ENCODE measurements around the gene ZCWPW1. TPM values are rescaled to one million over a fixed set of nuclear protein-coding genes. Genes with fewer than 3 reads are reported as not detected.
"Not testable (repeated sequence)": the region's sequence is repeated elsewhere in the genome, so short reads cannot be mapped to it uniquely, and the experiment has no call there.

The ZCWPW1 gene
- total and polyA plus RNA-seq, 2 donors = 4.8 to 33.9 TPM

GRCh38 chr7:100367676-100368613 lies 60.6 kb downstream of the ZCWPW1 start:
- WGBS = 84% methylated on average over 12 of the region's 12 CpGs
- peaks cover 22 to 25% of the 10 kb centered on the region in 2 donors for H3K36me3 ChIP-seq (ENCODE audit: control insufficient read depth in 2 of 2, insufficient read depth in 2 of 2, low read length in 1 of 2)
- no peaks in the 10 kb centered on the region for H3K9me3 ChIP-seq (ENCODE audit: control insufficient read depth in 2 of 2, insufficient read depth in 1 of 2, low read length in 1 of 2)
- no peak overlapping the region for H3K4me3 ChIP-seq (ENCODE audit: low read length in 2 of 2)
- peaks cover 0 to 40% of the 10 kb centered on the region in 2 donors for H3K4me1 ChIP-seq (ENCODE audit: control insufficient read depth in 2 of 2, insufficient read depth in 2 of 2, low read length in 2 of 2)
- H3K27me3 ChIP-seq (ENCODE audit: control insufficient read depth in 2 of 2, insufficient read depth in 1 of 2, low read length in 1 of 2) = no peaks in the 10 kb centered on the region
- DNase-seq (ENCODE audit: low read depth in 6 of 9, low spot score in 9 of 9) = no peak
- H3K27ac ChIP-seq (ENCODE audit: low read depth in 1 of 2, low read length in 1 of 2) = peak overlapping the region; percentile 46 to 61

DNA sequence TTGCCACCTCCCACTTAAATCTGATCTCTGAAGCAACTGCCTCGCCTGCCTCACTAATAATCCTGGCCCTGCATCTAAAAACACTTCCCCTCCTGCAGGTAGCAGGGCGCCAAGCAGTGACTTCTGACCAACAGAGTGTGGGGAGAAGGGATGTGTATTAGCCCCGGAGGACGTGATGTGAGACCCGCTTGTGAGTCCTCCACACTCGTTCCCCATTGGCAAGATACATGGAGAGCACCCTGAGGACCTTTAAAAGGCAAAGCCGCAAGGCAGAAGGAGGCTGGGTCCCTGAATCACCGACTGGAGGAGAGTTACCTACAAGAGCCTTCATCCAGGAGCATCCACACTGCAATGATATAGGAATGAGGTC lies 61.3 kb downstream of the ZCWPW1 start:
- DNase-seq (ENCODE audit: low read depth in 6 of 9, low spot score in 9 of 9) = no peak
- no peaks in the 10 kb centered on the region for H3K9me3 ChIP-seq (ENCODE audit: control insufficient read depth in 2 of 2, insufficient read depth in 1 of 2, low read length in 1 of 2)
- peaks cover 28 to 31% of the 10 kb centered on the region in 2 donors for H3K36me3 ChIP-seq (ENCODE audit: control insufficient read depth in 2 of 2, insufficient read depth in 2 of 2, low read length in 1 of 2)
- WGBS = 98% methylated on average over 8 of the region's 8 CpGs
- no peak overlapping the region for H3K4me3 ChIP-seq (ENCODE audit: low read length in 2 of 2)
- no peaks in the 10 kb centered on the region for H3K27me3 ChIP-seq (ENCODE audit: control insufficient read depth in 2 of 2, insufficient read depth in 1 of 2, low read length in 1 of 2)
- H3K4me1 ChIP-seq (ENCODE audit: control insufficient read depth in 2 of 2, insufficient read depth in 2 of 2, low read length in 2 of 2) = peaks cover 0 to 33% of the 10 kb centered on the region in 2 donors
- no peak overlapping the region for H3K27ac ChIP-seq (ENCODE audit: low read depth in 1 of 2, low read length in 1 of 2)

GRCh38 chr7:100366411-100367250 lies 61.9 kb downstream of the ZCWPW1 start:
- Histone ChIP-seq H3K4me3 (ENCODE audit: low read length in 2 of 2) (no peak overlapping the region), H3K27ac (ENCODE audit: low read depth in 1 of 2, low read length in 1 of 2) (no peak overlapping the region), H3K4me1 (ENCODE audit: control insufficient read depth in 2 of 2, insufficient read depth in 2 of 2, low read length in 2 of 2) (peaks cover 0 to 27% of the 10 kb centered on the region in 2 donors), H3K27me3 (ENCODE audit: control insufficient read depth in 2 of 2, insufficient read depth in 1 of 2, low read length in 1 of 2) (no peaks in the 10 kb centered on the region), H3K36me3 (ENCODE audit: control insufficient read depth in 2 of 2, insufficient read depth in 2 of 2, low read length in 1 of 2) (peaks cover 35% of the 10 kb centered on the region in 2 donors), H3K9me3 (ENCODE audit: control insufficient read depth in 2 of 2, insufficient read depth in 1 of 2, low read length in 1 of 2) (no peaks in the 10 kb centered on the region)
- WGBS = 59% methylated on average over 16 of the region's 16 CpGs
- no peak for DNase-seq (ENCODE audit: low read depth in 6 of 9, low spot score in 9 of 9)

DNA sequence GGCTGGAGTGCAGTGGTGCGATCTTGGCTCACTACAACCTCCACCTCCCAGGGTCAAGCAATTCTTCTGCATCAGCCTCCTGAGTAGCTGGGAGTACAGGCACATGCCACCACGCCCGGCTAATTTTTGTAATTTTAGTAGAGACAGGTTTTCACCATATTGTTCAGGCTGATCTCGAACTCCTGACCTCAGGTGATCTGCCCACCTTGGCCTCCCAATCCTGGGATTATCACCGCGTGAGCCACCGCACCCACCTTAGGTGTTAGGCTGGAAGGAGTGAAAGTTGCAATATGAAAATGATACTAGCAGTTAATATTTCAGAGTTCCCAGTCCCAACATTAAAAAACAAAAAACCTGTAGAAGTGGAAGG lies 62.5 kb downstream of the ZCWPW1 start:
- H3K27me3 ChIP-seq (ENCODE audit: control insufficient read depth in 2 of 2, insufficient read depth in 1 of 2, low read length in 1 of 2); H3K4me3 ChIP-seq (ENCODE audit: low read length in 2 of 2); H3K27ac ChIP-seq (ENCODE audit: low read depth in 1 of 2, low read length in 1 of 2); DNase-seq (ENCODE audit: low read depth in 6 of 9, low spot score in 9 of 9); H3K9me3 ChIP-seq (ENCODE audit: control insufficient read depth in 2 of 2, insufficient read depth in 1 of 2, low read length in 1 of 2): not testable (repeated sequence)
- Histone ChIP-seq H3K36me3 (ENCODE audit: control insufficient read depth in 2 of 2, insufficient read depth in 2 of 2, low read length in 1 of 2) (peaks cover 40 to 41% of the 10 kb centered on the region in 2 donors), H3K4me1 (ENCODE audit: control insufficient read depth in 2 of 2, insufficient read depth in 2 of 2, low read length in 2 of 2) (peaks cover 0 to 25% of the 10 kb centered on the region in 2 donors)
- 96% methylated on average over 7 of the region's 7 CpGs for WGBS

GRCh38 chr7:100364480-100364879 lies 64.0 kb downstream of the ZCWPW1 start:
- DNase-seq (ENCODE audit: low read depth in 6 of 9, low spot score in 9 of 9) = no peak
- peaks cover 53 to 55% of the 10 kb centered on the region in 2 donors for H3K36me3 ChIP-seq (ENCODE audit: control insufficient read depth in 2 of 2, insufficient read depth in 2 of 2, low read length in 1 of 2)

GRCh38 chr7:100363797-100364196 lies 64.7 kb downstream of the ZCWPW1 start:
- H3K27me3 ChIP-seq (ENCODE audit: control insufficient read depth in 2 of 2, insufficient read depth in 1 of 2, low read length in 1 of 2); H3K27ac ChIP-seq (ENCODE audit: low read depth in 1 of 2, low read length in 1 of 2); DNase-seq (ENCODE audit: low read depth in 6 of 9, low spot score in 9 of 9); H3K4me3 ChIP-seq (ENCODE audit: low read length in 2 of 2); H3K9me3 ChIP-seq (ENCODE audit: control insufficient read depth in 2 of 2, insufficient read depth in 1 of 2, low read length in 1 of 2): not testable (repeated sequence)
- WGBS = 97% methylated on average over 7 of the region's 7 CpGs
- H3K36me3 ChIP-seq (ENCODE audit: control insufficient read depth in 2 of 2, insufficient read depth in 2 of 2, low read length in 1 of 2) = peaks cover 58 to 60% of the 10 kb centered on the region in 2 donors
- peaks cover 0 to 18% of the 10 kb centered on the region in 2 donors for H3K4me1 ChIP-seq (ENCODE audit: control insufficient read depth in 2 of 2, insufficient read depth in 2 of 2, low read length in 2 of 2)

More at GRCh38 chr7:100364480-100364879, 64.0 kb downstream of the ZCWPW1 start:
- H3K27me3 ChIP-seq (ENCODE audit: control insufficient read depth in 2 of 2, insufficient read depth in 1 of 2, low read length in 1 of 2) = no peaks in the 10 kb centered on the region
- no peaks in the 10 kb centered on the region for H3K9me3 ChIP-seq (ENCODE audit: control insufficient read depth in 2 of 2, insufficient read depth in 1 of 2, low read length in 1 of 2)
- H3K4me1 ChIP-seq (ENCODE audit: control insufficient read depth in 2 of 2, insufficient read depth in 2 of 2, low read length in 2 of 2) = peaks cover 0 to 25% of the 10 kb centered on the region in 2 donors
- H3K27ac ChIP-seq (ENCODE audit: low read depth in 1 of 2, low read length in 1 of 2) = no peak overlapping the region
- no peak overlapping the region for H3K4me3 ChIP-seq (ENCODE audit: low read length in 2 of 2)
- 98% methylated on average over 6 of the region's 6 CpGs for WGBS

DNA sequence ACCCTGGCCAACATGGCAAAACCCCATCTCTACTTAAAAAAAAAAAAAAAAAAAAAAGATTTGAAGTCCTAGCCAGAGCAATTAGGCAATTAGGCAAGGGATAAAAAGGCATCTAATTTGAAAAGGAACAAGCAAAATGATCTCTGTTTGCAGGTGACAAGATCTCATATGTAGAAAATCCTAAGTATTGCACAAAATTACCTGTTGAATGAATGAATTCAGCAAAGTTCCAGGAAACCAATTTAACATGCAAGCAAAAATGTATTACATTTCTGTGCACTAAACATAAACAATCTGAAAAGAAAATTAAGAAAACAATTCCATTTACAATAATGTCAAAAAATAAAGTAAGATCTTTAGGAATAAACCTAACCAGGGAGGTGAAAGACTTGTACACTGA lies 65.4 kb downstream of the ZCWPW1 start:
- H3K9me3 ChIP-seq (ENCODE audit: control insufficient read depth in 2 of 2, insufficient read depth in 1 of 2, low read length in 1 of 2) = peaks cover 0 to 2% of the 10 kb centered on the region in 2 donors
- peaks cover 0 to 12% of the 10 kb centered on the region in 2 donors for H3K4me1 ChIP-seq (ENCODE audit: control insufficient read depth in 2 of 2, insufficient read depth in 2 of 2, low read length in 2 of 2)
- H3K36me3 ChIP-seq (ENCODE audit: control insufficient read depth in 2 of 2, insufficient read depth in 2 of 2, low read length in 1 of 2) = peaks cover 63 to 67% of the 10 kb centered on the region in 2 donors
- H3K27ac ChIP-seq (ENCODE audit: low read depth in 1 of 2, low read length in 1 of 2) = no peak overlapping the region
- DNase-seq (ENCODE audit: low read depth in 6 of 9, low spot score in 9 of 9) = no peak
- H3K4me3 ChIP-seq (ENCODE audit: low read length in 2 of 2) = no peak overlapping the region
- no peaks in the 10 kb centered on the region for H3K27me3 ChIP-seq (ENCODE audit: control insufficient read depth in 2 of 2, insufficient read depth in 1 of 2, low read length in 1 of 2)

DNA sequence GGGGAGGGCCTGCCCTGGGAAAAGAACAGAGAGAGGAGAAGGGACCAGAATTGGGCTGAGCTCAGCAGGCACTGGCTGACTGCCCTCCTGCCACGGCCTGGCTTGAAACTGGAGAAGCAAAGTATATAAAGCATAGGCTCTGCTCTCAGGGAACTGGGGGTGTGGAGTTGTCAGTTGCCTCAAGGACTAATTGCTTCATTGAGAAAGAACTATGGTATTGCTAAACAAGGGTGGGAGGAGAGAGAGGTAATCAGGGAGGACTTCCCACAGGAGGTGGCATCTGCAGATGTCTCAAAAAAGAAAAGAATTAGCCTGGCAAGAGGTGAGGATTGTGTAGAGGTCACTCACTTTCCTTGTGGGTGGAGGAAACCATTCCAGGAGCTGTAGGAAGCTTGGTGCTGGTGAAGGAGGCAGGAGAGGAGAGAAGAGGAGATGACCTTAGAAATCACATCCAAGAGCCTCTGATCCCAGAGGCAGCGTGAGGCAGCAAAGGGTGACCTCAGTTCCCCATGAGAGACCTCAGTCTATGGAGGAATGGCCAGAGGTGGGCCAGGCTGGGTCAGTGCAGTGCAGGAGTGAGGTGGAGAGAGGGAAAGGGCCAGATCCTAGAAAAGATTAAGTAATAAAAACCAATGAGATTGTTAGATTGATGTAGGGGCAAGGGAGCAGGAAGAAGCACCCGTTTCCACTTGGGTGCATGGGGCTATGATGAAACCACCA lies 68.2 kb downstream of the ZCWPW1 start:
- DNase-seq (ENCODE audit: low read depth in 6 of 9, low spot score in 9 of 9) = no peak
- H3K4me1 ChIP-seq (ENCODE audit: control insufficient read depth in 2 of 2, insufficient read depth in 2 of 2, low read length in 2 of 2) = no peaks in the 10 kb centered on the region
- no peak overlapping the region for H3K27ac ChIP-seq (ENCODE audit: low read depth in 1 of 2, low read length in 1 of 2)
- no peaks in the 10 kb centered on the region for H3K27me3 ChIP-seq (ENCODE audit: control insufficient read depth in 2 of 2, insufficient read depth in 1 of 2, low read length in 1 of 2)
- H3K36me3 ChIP-seq (ENCODE audit: control insufficient read depth in 2 of 2, insufficient read depth in 2 of 2, low read length in 1 of 2) = peaks cover 75 to 83% of the 10 kb centered on the region in 2 donors
- H3K4me3 ChIP-seq (ENCODE audit: low read length in 2 of 2) = no peak overlapping the region
- H3K9me3 ChIP-seq (ENCODE audit: control insufficient read depth in 2 of 2, insufficient read depth in 1 of 2, low read length in 1 of 2) = peaks cover 0 to 3% of the 10 kb centered on the region in 2 donors
- 97% methylated on average over 3 of the region's 3 CpGs for WGBS

Data from thymus (tissue), 11 donors.